ENCODE measurements around the gene BDKRB2. TPM values are rescaled to one million over a fixed set of nuclear protein-coding genes. Genes with fewer than 3 reads are reported as not detected.

The BDKRB2 gene
- total and polyA plus RNA-seq, 2 donors (not counting 1 experiment from before 2014, with no cell fraction given), result not detected

DNA sequence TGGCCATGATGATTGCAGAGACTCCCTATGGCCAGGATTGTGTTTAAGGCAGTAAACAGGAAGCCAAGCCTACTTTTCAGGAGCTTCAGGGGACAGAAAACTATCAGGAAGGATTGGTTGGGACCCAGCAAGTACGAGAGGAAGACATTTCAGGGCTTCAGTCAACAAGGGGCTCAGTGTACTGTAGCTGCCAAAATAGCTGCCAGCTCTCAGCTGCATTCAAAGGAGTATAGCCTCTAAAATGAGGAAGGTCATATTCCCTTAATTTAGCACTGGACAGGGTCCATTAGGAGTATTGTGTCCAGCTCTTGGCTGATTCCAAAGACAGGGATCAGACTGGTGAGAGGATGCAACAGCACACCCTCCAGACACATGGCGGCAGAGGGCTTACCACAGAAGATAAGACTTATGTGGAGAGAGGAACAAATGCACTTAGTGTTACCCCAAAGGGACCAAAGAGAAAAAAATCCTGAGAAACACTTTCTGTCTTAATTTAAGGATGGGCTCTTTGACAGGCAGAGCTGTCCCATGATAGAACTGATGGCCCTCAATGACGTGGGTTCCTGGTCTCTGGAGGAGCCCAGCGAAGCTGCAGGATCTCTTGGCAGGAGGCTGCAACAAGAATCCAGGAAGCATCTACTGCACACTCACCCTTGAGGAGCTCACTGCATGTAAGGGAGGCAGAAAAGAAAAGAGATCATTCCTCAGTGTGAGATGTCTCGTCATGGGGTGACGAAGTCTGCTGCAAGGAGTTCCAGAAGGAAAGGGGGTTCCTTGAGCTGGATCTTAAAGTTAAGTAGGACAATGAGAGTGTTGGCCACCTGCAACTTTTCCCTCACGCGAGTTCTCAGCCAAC lies 66.2 kb downstream of the BDKRB2 start:
- no peak overlapping the region for H3K4me2 ChIP-seq (replicated peaks; ENCODE audit: low read depth, low read length, poor library complexity, severe bottlenecking)
- CTCF ChIA-PET, result no interaction called here
- 96% methylated on average over 7 of the region's 8 CpGs for WGBS (ENCODE audit: insufficient coverage)

More for the DNA sequence above, 66.2 kb downstream of the BDKRB2 start:
- Histone ChIP-seq H3K9me3 (ENCODE audit: control extremely low read depth in 1 of 3, control insufficient read depth in 2 of 3, insufficient read depth in 1 of 3, low read length in 2 of 3) (peaks cover 0 to 1% (median 0%) of the 10 kb centered on the region in 3 donors), H3K4me1 (ENCODE audit: control insufficient read depth in 2 of 2, insufficient read depth in 2 of 2, low read length in 2 of 2) (no peaks in the 10 kb centered on the region), H3K4me3 (ENCODE audit: control extremely low read depth in 1 of 5, extremely low read depth in 1 of 5, insufficient read depth in 1 of 5, low read depth in 2 of 5, low read length in 4 of 5) (no peak overlapping the region), H3K27me3 (replicated peaks in 1 of 4; ENCODE audit: control extremely low read depth in 1 of 4, control insufficient read depth in 3 of 4, insufficient read depth in 4 of 4, low read length in 3 of 4) (no peaks in the 10 kb centered on the region), H3K36me3 (replicated peaks in 1 of 2; ENCODE audit: control extremely low read depth in 1 of 2, control insufficient read depth in 1 of 2, extremely low read depth in 1 of 2, insufficient read depth in 2 of 2, low read length in 1 of 2) (no peaks in the 10 kb centered on the region), H3K9ac (ENCODE audit: low read length) (no peak overlapping the region), H3K27ac (ENCODE audit: low read length in 2 of 2) (no peak overlapping the region), H2AFZ (ENCODE audit: insufficient read depth, low read depth, low read length, poor library complexity, severe bottlenecking) (no peak overlapping the region), H3K79me2 (ENCODE audit: control insufficient read depth, insufficient read depth, low read length) (no peaks in the 10 kb centered on the region), H4K20me1 (ENCODE audit: control insufficient read depth, insufficient read depth, low read length, poor library complexity, severe bottlenecking) (no peaks in the 10 kb centered on the region)
- DNase-seq (no peak), ATAC-seq (ENCODE audit: low read depth) (no peak)
- Mint-ChIP-seq H3K4me1 (no peaks in the 10 kb centered on the region), H3K27ac (no peak overlapping the region), H3K4me3 (no peak overlapping the region), H3K9me3 (ENCODE audit: insufficient read depth) (peaks cover 4% of the 10 kb centered on the region), H3K27me3 (no peaks in the 10 kb centered on the region)
- intact Hi-C loops (cut with micrococcal nuclease), result no loop called here
- POLR2A ChIA-PET, result no interaction called here
- no peak for TF ChIP-seq CTCF (IDR thresholded peaks at IDR 0.05)
- TF ChIP-seq EZH2 (IDR thresholded peaks at IDR 0.05; ENCODE audit: borderline replicate concordance, insufficient read depth, low read depth, low read length, poor library complexity, severe bottlenecking), result no peak

All from B cell (primary cell).